ENCODE results near the gene NDUFV1.
A peak's percentile ranks its signal among the peaks of the same experiment; 100 is the strongest.
"Not testable (repeated sequence)": the region's sequence is repeated elsewhere in the genome, so short reads cannot be mapped to it uniquely, and the experiment has no call there.

The NDUFV1 gene

DNA sequence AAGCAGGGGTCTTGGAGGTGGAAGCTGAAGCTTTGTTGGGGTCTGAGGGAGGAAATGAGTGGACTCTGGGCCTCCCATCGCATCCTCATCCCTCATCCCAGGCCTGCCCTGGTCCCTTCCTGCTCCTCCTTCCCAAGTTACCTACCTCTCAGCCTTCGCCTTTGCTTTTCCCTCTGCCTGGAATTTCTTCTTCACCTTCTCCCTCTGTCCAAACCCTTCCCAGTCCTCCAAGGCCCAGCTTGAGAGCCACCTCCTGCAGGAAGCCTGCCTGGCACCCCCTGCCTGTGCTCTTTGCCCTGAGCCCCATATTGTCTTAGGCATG, 25.1 kb downstream of the NDUFV1 start:
- DNase-seq (ENCODE audit: low spot score) = no peak
- Mint-ChIP-seq H3K27me3 (ENCODE audit: low read depth) (no peaks in the 10 kb centered on the region), H3K27ac (peak overlapping the region; percentile 20), H3K4me3 (peak overlapping the region; percentile 55), H3K9me3 (no peaks in the 10 kb centered on the region), H3K4me1 (ENCODE audit: low read depth) (peaks cover 7% of the 10 kb centered on the region), H3K36me3 (ENCODE audit: low read depth) (no peaks in the 10 kb centered on the region)

GRCh38 chr11:67632175-67632981, 25.6 kb downstream of the NDUFV1 start:
- Mint-ChIP-seq H3K4me3 (peak overlapping the region; percentile 55), H3K27me3 (ENCODE audit: low read depth) (no peaks in the 10 kb centered on the region), H3K27ac (no peak overlapping the region), H3K9me3 (no peaks in the 10 kb centered on the region), H3K36me3 (ENCODE audit: low read depth) (no peaks in the 10 kb centered on the region), H3K4me1 (ENCODE audit: low read depth) (peaks cover 13% of the 10 kb centered on the region)
- DNase-seq (ENCODE audit: low spot score) = no peak

GRCh38 chr11:67632982-67633755, 26.4 kb downstream of the NDUFV1 start:
- no peaks in the 10 kb centered on the region for H3K36me3 Mint-ChIP-seq (ENCODE audit: low read depth)
- no peaks in the 10 kb centered on the region for H3K9me3 Mint-ChIP-seq
- H3K27ac Mint-ChIP-seq = peak overlapping the region; percentile 63
- DNase-seq (ENCODE audit: low spot score) = no peak
- peaks cover 13% of the 10 kb centered on the region for H3K4me1 Mint-ChIP-seq (ENCODE audit: low read depth)
- H3K27me3 Mint-ChIP-seq (ENCODE audit: low read depth) = no peaks in the 10 kb centered on the region
- H3K4me3 Mint-ChIP-seq = no peak overlapping the region

GRCh38 chr11:67633758-67634365, 27.1 kb downstream of the NDUFV1 start:
- no peaks in the 10 kb centered on the region for H3K27me3 Mint-ChIP-seq (ENCODE audit: low read depth)
- DNase-seq (ENCODE audit: low spot score) = no peak
- H3K4me1 Mint-ChIP-seq (ENCODE audit: low read depth) = peaks cover 13% of the 10 kb centered on the region
- H3K27ac Mint-ChIP-seq = no peak overlapping the region
- H3K9me3 Mint-ChIP-seq = no peaks in the 10 kb centered on the region
- no peaks in the 10 kb centered on the region for H3K36me3 Mint-ChIP-seq (ENCODE audit: low read depth)
- no peak overlapping the region for H3K4me3 Mint-ChIP-seq

- no peaks in the 10 kb centered on the region for H3K9me3 Mint-ChIP-seq
- no peaks in the 10 kb centered on the region for H3K27me3 Mint-ChIP-seq (ENCODE audit: low read depth)
- peaks cover 13% of the 10 kb centered on the region for H3K4me1 Mint-ChIP-seq (ENCODE audit: low read depth)
- DNase-seq (ENCODE audit: low spot score) = no peak
- no peak overlapping the region for H3K27ac Mint-ChIP-seq
- H3K4me3 Mint-ChIP-seq = no peak overlapping the region
- no peaks in the 10 kb centered on the region for H3K36me3 Mint-ChIP-seq (ENCODE audit: low read depth)
Measured at GRCh38 chr11:67634366-67635230, 27.9 kb downstream of the NDUFV1 start.

DNA sequence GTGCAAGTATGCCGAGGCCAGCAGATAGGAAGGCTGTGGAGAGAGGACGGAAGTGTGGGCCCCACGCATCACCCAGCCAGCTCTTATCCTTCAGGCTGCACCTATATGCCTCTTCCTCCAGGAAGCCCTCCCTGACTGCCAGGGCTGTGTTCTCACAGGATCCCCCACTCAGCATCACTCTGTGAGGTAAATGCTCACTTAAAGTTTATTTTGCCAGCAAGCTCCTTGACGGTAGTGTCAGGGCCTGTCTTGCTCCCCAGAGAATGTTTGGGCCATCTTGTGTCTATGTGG, 28.4 kb downstream of the NDUFV1 start:
- H3K4me3 Mint-ChIP-seq = no peak overlapping the region
- DNase-seq (ENCODE audit: low spot score) = no peak
- peaks cover 13% of the 10 kb centered on the region for H3K4me1 Mint-ChIP-seq (ENCODE audit: low read depth)
- H3K9me3 Mint-ChIP-seq = no peaks in the 10 kb centered on the region
- no peaks in the 10 kb centered on the region for H3K36me3 Mint-ChIP-seq (ENCODE audit: low read depth)
- no peak overlapping the region for H3K27ac Mint-ChIP-seq
- H3K27me3 Mint-ChIP-seq (ENCODE audit: low read depth) = no peaks in the 10 kb centered on the region

DNA sequence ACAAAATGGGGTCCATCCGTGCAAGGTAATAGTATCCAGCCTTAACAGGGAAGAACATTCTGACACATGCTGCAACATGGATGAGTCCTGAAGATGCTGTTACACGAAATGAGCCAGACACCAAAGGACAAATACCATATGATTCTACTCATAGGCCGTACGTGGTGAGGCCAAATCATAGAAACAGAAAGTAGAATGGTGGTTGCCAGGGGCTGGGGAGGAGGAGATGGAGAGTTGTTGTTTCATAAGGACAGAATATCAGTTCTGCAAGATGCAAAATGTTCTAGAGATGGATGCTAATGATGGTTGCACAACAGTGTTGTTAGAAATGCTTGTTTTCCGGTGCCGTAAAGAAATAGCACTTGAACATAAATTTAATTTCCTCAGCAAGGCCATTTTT, 30.2 kb downstream of the NDUFV1 start:
- no peak overlapping the region for H3K27ac Mint-ChIP-seq
- no peaks in the 10 kb centered on the region for H3K36me3 Mint-ChIP-seq (ENCODE audit: low read depth)
- H3K4me1 Mint-ChIP-seq (ENCODE audit: low read depth) = peaks cover 7% of the 10 kb centered on the region
- no peak for DNase-seq (ENCODE audit: low spot score)
- H3K4me3 Mint-ChIP-seq = no peak overlapping the region
- H3K27me3 Mint-ChIP-seq (ENCODE audit: low read depth) = no peaks in the 10 kb centered on the region
- H3K9me3 Mint-ChIP-seq = no peaks in the 10 kb centered on the region

GRCh38 chr11:67637441-67637840, 30.7 kb downstream of the NDUFV1 start:
- not testable (repeated sequence) for H3K4me3 Mint-ChIP-seq

GRCh38 chr11:67638535-67639437, 32.0 kb downstream of the NDUFV1 start:
- no peak for DNase-seq (ENCODE audit: low spot score)
- Mint-ChIP-seq H3K27ac (no peak overlapping the region), H3K9me3 (no peaks in the 10 kb centered on the region), H3K36me3 (ENCODE audit: low read depth) (no peaks in the 10 kb centered on the region), H3K4me3 (no peak overlapping the region), H3K27me3 (ENCODE audit: low read depth) (no peaks in the 10 kb centered on the region), H3K4me1 (ENCODE audit: low read depth) (peaks cover 7% of the 10 kb centered on the region)

More at GRCh38 chr11:67637441-67637840, 30.7 kb downstream of the NDUFV1 start:
- not testable (repeated sequence) for H3K9me3 Mint-ChIP-seq; H3K4me1 Mint-ChIP-seq (ENCODE audit: low read depth); H3K27ac Mint-ChIP-seq; DNase-seq (ENCODE audit: low spot score); H3K27me3 Mint-ChIP-seq (ENCODE audit: low read depth); H3K36me3 Mint-ChIP-seq (ENCODE audit: low read depth)

DNA sequence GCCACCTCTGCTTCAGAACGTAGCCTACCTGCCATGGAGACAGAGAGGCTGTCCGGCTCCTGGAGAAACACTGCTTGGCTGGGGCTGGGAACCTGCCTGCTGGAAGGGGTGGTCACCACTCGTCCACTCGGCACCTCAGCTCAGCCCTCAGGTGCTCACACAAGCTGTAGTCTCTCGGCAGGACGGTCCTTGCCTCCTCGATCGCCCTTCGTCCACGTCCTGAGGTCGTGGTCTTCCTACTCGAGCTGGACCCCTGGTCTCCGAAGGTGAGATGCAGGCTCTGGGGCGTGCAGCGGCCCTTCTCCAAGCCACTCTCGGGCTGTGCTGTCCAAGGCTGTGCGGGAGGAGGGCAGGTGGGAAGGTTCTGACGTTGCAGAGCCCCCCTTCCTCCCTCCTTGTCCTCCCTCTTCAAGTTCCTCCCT, 32.7 kb downstream of the NDUFV1 start, which contains the start of gene TBX10:
TSS of gene TBX10 (minus strand) at position 326 of the 422 bp plus-strand sequence. CDS start at position 35, 291 bp downstream.
- Mint-ChIP-seq H3K4me3 (no peak within 1 kb of the TSS), H3K27me3 (ENCODE audit: low read depth) (no peaks in the 10 kb centered on the region), H3K4me1 (ENCODE audit: low read depth) (peaks cover 7% of the 10 kb centered on the region), H3K27ac (no peak within 1 kb of the TSS), H3K36me3 (ENCODE audit: low read depth) (no peaks in the 10 kb centered on the region), H3K9me3 (no peaks in the 10 kb centered on the region)
- no peak for DNase-seq (ENCODE audit: low spot score)

DNA sequence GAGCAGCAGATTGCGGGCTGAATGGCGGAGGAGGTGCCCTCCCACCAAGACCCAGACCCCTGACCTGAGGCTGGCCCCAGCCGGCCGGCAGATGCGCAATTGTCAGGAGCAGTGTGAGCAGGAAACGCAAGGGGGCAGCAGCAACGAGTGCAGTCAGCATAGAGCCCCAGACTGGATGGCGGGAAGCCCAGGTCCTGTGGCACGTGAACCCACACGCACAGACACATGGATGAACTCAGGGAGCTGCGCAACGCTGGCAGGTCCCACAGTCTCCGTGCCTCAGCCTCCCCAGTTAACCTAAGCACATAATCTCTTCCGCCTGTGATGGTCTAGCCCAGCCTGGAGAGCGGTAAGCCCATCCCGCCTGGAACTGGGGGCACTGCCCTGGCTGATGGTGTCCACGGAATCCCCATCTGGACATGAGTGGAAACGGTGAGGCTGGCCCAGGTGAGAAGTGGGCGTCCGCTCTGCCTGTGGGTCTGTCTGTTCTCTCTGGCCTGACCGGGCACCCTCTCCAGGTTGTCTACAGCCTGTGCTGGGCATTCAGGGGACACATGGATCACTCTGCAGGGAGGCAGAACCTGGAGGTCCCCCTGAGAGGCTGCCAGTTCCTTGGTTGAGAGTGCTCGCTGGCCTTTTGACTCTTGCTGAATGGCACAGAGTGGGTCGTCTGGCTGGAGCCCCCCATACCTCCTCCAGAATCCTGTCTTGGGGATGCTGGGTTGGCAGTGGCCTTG, 33.5 kb downstream of the NDUFV1 start:
- Mint-ChIP-seq H3K9me3 (no peaks in the 10 kb centered on the region), H3K4me3 (no peak overlapping the region), H3K27me3 (ENCODE audit: low read depth) (no peaks in the 10 kb centered on the region), H3K36me3 (ENCODE audit: low read depth) (no peaks in the 10 kb centered on the region), H3K4me1 (ENCODE audit: low read depth) (peaks cover 7% of the 10 kb centered on the region), H3K27ac (no peak overlapping the region)
- no peak for DNase-seq (ENCODE audit: low spot score)

- Mint-ChIP-seq H3K27me3 (ENCODE audit: low read depth) (no peaks in the 10 kb centered on the region), H3K4me1 (ENCODE audit: low read depth) (peaks cover 7% of the 10 kb centered on the region), H3K4me3 (no peak overlapping the region), H3K36me3 (ENCODE audit: low read depth) (no peaks in the 10 kb centered on the region), H3K27ac (no peak overlapping the region), H3K9me3 (no peaks in the 10 kb centered on the region)
- no peak for DNase-seq (ENCODE audit: low spot score)
Measured at GRCh38 chr11:67640758-67641337, 34.1 kb downstream of the NDUFV1 start.
